ENCODE measurements around the gene CECR2. TPM values are rescaled to one million over a fixed set of nuclear protein-coding genes. Genes with fewer than 3 reads are reported as not detected.

CECR2 gene
- total RNA-seq, 1 experiment from 2014 or later, result 111 TPM

GRCh38 chr22:17431179-17431578 lies 61.9 kb downstream of the CECR2 start:
- Mint-ChIP-seq H3K4me3 (no peak overlapping the region), H3K9me3 (no peaks in the 10 kb centered on the region), H3K4me1 (peaks cover 75% of the 10 kb centered on the region), H3K27ac (peak overlapping the region; percentile 51), H3K36me3 (no peaks in the 10 kb centered on the region), H3K27me3 (ENCODE audit: low read depth) (no peaks in the 10 kb centered on the region)
- TF ChIP-seq MLX (CRISPR knock-in tag; IDR thresholded peaks at IDR 0.05) (no peak), CREM (CRISPR knock-in tag; IDR thresholded peaks at IDR 0.05) (no peak), OVOL2 (CRISPR knock-in tag; IDR thresholded peaks at IDR 0.05; ENCODE audit: borderline replicate concordance) (no peak), ZBTB43 (CRISPR knock-in tag; IDR thresholded peaks at IDR 0.05) (no peak), IRF1 (CRISPR knock-in tag; IDR thresholded peaks at IDR 0.05) (no peak), TCF7 (CRISPR knock-in tag; IDR thresholded peaks at IDR 0.05; ENCODE audit: low read depth) (no peak), ESRRA (CRISPR knock-in tag; IDR thresholded peaks at IDR 0.05; ENCODE audit: borderline replicate concordance) (no peak), E2F5 (CRISPR knock-in tag; IDR thresholded peaks at IDR 0.05) (no peak), USF2 (CRISPR knock-in tag; IDR thresholded peaks at IDR 0.05) (no peak)
- POLR2A ChIA-PET, result interaction anchor here (0.6 to 1.1 kb wide), 2 partner anchors 13 to 159 kb away, joined by 3 to 4 read pairs; no protein-coding TSS in a partner anchor
- ATAC-seq, result no peak
- DNase-seq (ENCODE audit: low spot score), result no peak
- CTCF ChIA-PET, result interaction anchor here (0.6 to 1.5 kb wide), 2 partner anchors 13 to 217 kb away, joined by 3 to 4 read pairs; no protein-coding TSS in a partner anchor

- Mint-ChIP-seq H3K4me1 (peaks cover 84% of the 10 kb centered on the region), H3K36me3 (no peaks in the 10 kb centered on the region), H3K9me3 (no peaks in the 10 kb centered on the region), H3K27me3 (ENCODE audit: low read depth) (no peaks in the 10 kb centered on the region), H3K4me3 (no peak overlapping the region), H3K27ac (peak overlapping the region; percentile 85)
- POLR2A ChIA-PET, result interaction anchor here (0.6 kb wide), 2 partner anchors 128 to 320 kb away, joined by 4 to 8 read pairs; no protein-coding TSS in a partner anchor
- CTCF ChIA-PET, result interaction anchor here (0.7 to 1.3 kb wide), 3 partner anchors 16 to 263 kb away, joined by 3 to 10 read pairs (median 4); no protein-coding TSS in a partner anchor
- DNase-seq (ENCODE audit: low spot score) (no peak), ATAC-seq (peak; percentile 10; the same call in 1 of the 2 replicates)
- TF ChIP-seq FOXP4 (CRISPR knock-in tag; IDR thresholded peaks at IDR 0.05) (no peak), ATF6 (CRISPR knock-in tag; IDR thresholded peaks at IDR 0.05) (no peak), ZNF317 (CRISPR knock-in tag; IDR thresholded peaks at IDR 0.05; ENCODE audit: borderline replicate concordance, low read depth) (no peak), CREB1 (CRISPR knock-in tag; IDR thresholded peaks at IDR 0.05) (no peak), FOXJ3 (CRISPR knock-in tag; IDR thresholded peaks at IDR 0.05; ENCODE audit: borderline replicate concordance) (no peak), AFF4 (CRISPR knock-in tag; IDR thresholded peaks at IDR 0.05; ENCODE audit: borderline replicate concordance) (no peak), ARID4B (CRISPR knock-in tag; IDR thresholded peaks at IDR 0.05; ENCODE audit: borderline replicate concordance) (no peak)
Observed at GRCh38 chr22:17434856-17435255, 65.6 kb downstream of the CECR2 start.

Data from WTC11 (cell line).